LoVo (cell line): Measurements from ENCODE around the gene LEMD3.

ENCODE experiments used
- DNase-seq: peaks from one replicate; pipeline ENCODE4 v3.0.0-alpha.2; 2016; ENCODE audit warnings: low spot score

The LEMD3 gene

DNA sequence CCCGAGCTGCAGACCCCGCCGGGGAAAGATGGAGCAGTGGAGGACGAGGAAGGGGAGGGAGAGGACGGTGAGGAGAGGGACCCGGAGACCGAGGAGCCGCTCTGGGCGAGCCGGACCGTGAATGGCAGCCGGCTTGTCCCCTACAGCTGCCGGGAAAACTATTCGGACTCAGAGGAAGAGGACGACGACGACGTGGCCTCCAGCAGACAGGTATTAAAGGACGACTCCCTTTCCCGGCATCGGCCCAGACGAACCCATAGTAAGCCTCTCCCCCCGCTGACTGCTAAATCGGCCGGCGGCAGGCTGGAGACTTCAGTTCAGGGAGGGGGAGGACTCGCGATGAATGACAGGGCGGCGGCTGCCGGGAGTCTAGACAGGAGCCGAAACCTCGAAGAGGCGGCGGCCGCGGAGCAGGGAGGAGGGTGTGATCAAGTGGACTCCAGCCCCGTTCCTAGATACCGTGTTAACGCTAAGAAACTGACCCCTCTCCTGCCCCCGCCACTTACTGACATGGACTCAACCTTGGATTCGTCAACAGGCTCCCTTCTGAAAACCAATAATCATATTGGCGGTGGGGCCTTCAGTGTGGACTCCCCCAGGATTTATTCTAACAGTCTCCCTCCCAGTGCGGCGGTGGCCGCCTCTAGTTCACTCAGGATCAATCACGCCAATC lies 962 bp downstream of the LEMD3 start:
- DNase-seq = peak; percentile 58

- DNase-seq = no peak
Measured at GRCh38 chr12:65171073-65171472, 1.7 kb downstream of the LEMD3 start.

DNA sequence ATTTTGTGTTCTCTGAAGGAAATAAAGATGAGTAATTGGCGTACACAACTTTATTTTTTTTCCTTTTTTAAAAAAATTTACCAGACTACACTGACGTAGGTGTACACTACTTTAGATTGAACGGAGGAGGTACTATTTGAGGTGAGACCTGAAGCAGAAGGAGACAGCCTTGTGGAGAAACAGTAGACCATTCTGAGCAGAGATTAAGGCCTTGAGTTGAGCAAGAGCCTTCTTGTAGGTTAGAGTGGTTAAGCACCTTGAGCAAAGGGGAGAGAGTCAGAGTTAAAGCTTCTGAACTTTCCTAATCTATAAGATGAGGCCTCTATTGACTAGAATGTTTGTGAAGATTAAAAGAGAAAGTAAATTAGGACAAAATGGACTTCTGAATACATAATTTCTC lies 2.5 kb downstream of the LEMD3 start:
- DNase-seq = no peak

GRCh38 chr12:65175385-65175784 lies 6.0 kb downstream of the LEMD3 start:
- DNase-seq = no peak

- DNase-seq = peak; percentile 46
Measured at GRCh38 chr12:65182012-65182739, 12.8 kb downstream of the LEMD3 start.

- DNase-seq = no peak
Measured at GRCh38 chr12:65184176-65184857, 14.9 kb downstream of the LEMD3 start.

GRCh38 chr12:65184858-65185229 lies 15.5 kb downstream of the LEMD3 start:
- DNase-seq = no peak

DNA sequence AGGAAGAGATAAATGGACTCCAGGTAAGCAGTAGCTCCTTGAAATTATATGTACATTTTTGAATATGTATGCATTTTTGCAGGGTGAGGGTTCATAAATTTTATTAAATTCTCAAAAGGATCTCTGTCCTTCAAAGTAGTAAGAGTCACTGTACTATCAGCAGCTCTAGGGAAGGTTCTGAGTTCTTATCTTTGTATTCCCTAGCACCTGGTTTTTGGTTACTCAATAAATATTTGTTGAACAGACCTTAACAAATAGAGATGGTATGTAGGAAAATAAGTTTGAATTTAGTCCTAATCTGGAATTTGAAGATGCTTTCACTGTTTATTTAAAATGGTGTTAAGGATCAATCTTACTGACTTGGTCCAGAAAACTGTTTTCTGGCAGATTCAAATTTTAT lies 18.3 kb downstream of the LEMD3 start:
- DNase-seq = no peak

GRCh38 chr12:65188179-65188701 lies 18.9 kb downstream of the LEMD3 start:
- DNase-seq = no peak

- no peak for DNase-seq
Measured at GRCh38 chr12:65189028-65189718, 19.8 kb downstream of the LEMD3 start.

- DNase-seq = no peak
Measured at GRCh38 chr12:65192963-65193516, 23.7 kb downstream of the LEMD3 start.

DNA sequence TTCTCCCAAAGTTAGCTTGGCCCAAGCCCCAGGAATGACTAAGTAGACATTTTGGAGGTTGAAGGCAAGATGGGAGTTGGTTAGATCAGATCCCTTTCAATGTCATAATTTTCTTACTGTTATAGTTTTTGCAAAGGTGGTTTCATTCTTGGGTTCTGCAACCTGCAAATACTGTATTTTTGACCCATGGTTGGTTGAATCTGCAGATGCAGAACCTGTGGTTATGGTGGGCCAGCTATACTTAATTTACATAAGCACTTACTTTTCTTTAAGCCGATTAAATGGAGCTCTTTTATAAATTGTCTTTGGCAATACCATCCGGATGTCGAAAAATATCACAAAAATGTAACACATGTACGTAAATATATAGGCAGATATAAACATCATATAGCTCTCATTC lies 25.6 kb downstream of the LEMD3 start:
- no peak for DNase-seq

- no peak for DNase-seq
Measured at GRCh38 chr12:65195387-65196055, 26.1 kb downstream of the LEMD3 start.

- DNase-seq = no peak
Measured at GRCh38 chr12:65196762-65197567, 27.6 kb downstream of the LEMD3 start.

- DNase-seq = no peak
Measured at GRCh38 chr12:65199604-65200003, 30.2 kb downstream of the LEMD3 start.

DNA sequence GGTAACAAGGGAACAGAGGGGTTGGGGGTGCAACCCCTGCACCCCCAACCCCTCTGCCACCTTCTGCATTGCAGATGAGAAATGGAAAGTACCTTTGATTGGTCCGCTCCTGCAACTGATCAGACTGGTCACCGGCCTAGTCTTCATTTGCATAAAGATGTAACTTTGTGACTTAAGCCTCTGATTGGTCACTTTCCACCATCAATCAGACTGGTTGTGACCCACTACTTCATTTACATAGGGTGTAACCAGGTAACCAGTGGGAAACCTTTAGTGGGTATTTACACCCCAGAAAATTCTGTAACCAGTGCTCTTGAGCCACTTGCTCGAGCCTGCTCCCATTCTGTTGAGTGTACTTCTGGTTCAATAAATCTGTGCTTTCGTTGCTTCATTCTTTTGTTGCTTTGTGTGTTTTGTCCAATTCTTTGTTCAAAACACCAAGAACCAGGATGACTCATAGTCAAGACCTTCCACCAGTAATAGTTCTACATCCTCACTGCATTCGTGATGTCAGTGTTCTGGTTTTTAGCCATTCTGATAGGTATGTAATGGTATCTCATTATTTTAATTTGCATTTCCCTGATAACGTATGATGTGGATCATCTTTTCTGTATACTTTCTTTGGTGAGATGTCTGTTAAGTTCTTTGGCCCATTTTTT lies 30.8 kb downstream of the LEMD3 start:
- DNase-seq = no peak

- DNase-seq = no peak
Measured at GRCh38 chr12:65203376-65203775, 34.0 kb downstream of the LEMD3 start.

GRCh38 chr12:65204886-65205525 lies 35.6 kb downstream of the LEMD3 start:
- no peak for DNase-seq

- DNase-seq = no peak
Measured at GRCh38 chr12:65205886-65206285, 36.5 kb downstream of the LEMD3 start.

DNA sequence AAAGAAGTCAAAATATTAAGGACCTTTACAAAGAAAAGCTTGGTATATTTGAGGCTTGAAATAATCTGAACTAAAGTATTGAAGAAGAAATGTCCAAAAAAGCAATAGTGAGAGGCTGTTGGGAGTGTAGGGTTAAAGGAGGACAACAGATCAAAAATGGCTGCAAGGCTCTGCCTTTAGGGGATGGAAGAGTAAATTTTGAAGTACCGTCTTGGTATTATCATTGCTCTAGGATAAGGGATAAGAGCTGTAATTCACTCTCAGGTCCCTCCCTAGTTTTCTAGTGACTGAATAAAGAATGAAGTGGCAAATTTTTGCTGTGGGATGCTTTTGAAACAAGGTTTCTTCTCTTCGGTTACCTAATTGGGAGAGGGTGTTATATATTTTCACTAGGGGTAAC lies 38.7 kb downstream of the LEMD3 start:
- DNase-seq = no peak
